AG09319 (cell line): ENCODE results near the gene FOXJ3.

Source experiments
- DNase-seq: peaks from one replicate; pipeline ENCODE4 v3.0.0-alpha.2; 2010; ENCODE audit warnings: low read depth; ENCODE audit errors: extremely low read depth
- TF ChIP-seq, protein P1 (sequence below): IDR thresholded peaks from 2 replicates; pipeline ENCODE4 v1.5.1; 2011; ENCODE audit warnings: low read depth, mild to moderate bottlenecking, inconsistent platforms, low read length, moderate library complexity

Gene FOXJ3

DNA sequence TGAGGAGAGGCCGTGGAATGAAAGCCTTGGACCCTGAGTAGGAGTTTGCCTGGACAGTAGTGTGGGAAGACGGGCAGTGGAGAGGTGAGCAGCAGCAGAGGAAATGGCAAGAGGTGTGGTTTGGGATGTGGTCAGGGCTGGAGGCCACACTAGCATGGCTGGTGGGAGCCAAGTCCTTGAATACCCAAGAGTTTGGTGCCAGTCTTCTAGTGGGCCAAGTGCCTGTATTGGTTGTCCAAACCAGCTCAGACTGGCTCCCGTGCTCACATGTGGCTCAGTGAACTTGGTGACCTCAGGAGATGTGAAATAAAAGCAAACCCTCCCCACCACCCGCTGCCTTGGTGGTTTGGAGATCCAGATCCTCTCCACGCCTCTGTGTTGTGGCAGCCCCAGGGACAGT, 172.9 kb downstream of the FOXJ3 start:
- DNase-seq = no peak
- TF ChIP-seq, protein P1, sequence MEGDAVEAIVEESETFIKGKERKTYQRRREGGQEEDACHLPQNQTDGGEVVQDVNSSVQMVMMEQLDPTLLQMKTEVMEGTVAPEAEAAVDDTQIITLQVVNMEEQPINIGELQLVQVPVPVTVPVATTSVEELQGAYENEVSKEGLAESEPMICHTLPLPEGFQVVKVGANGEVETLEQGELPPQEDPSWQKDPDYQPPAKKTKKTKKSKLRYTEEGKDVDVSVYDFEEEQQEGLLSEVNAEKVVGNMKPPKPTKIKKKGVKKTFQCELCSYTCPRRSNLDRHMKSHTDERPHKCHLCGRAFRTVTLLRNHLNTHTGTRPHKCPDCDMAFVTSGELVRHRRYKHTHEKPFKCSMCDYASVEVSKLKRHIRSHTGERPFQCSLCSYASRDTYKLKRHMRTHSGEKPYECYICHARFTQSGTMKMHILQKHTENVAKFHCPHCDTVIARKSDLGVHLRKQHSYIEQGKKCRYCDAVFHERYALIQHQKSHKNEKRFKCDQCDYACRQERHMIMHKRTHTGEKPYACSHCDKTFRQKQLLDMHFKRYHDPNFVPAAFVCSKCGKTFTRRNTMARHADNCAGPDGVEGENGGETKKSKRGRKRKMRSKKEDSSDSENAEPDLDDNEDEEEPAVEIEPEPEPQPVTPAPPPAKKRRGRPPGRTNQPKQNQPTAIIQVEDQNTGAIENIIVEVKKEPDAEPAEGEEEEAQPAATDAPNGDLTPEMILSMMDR = no peak

DNA sequence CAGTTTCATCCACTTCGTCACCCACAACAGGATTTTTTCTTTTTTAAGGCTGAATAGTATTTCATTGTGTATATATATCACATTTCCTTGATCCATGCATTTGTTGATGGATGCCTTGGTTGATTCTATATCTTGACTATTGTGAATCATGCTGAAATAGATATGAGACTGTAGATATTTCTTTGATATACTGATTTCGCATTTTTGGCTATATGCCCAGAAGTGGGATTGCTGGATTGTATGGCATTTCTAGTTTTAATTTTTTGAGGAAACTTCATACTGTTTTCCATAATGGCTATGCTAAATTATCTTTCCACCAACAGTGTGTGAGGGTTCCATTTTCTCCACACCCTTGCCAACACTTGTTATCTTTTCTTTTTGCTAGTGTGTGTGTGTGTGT, 176.8 kb downstream of the FOXJ3 start:
- no peak for DNase-seq
- TF ChIP-seq, protein P1 = no peak

- TF ChIP-seq, protein P1 = no peak
- DNase-seq = no peak
These were observed 177.4 kb downstream of the FOXJ3 start for GRCh38 chr1:42157667-42158066.

- TF ChIP-seq, protein P1 = no peak
- DNase-seq = no peak
These were observed 179.7 kb downstream of the FOXJ3 start for GRCh38 chr1:42155362-42155761.

- TF ChIP-seq, protein P1 = no peak
- no peak for DNase-seq
These were observed 180.3 kb downstream of the FOXJ3 start for GRCh38 chr1:42154685-42155084.

DNA sequence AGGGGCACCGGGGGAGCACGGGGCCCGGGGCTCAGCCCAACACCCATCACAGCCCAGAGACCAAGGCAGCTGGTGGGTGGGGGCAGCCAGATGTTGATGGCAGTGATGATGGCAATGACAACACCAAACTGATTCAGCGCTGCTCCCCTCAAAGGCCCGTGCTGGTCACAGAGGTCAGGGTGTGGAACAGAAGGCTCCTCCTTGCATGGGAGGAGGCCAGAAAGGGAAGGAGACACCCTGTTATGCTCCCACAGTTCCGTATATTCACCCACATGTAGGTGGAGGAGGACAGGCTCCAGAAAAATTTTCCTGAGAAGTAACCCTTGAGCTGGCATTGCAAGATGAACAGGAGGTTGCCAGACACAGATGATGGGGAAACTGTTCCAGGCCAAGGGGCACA, 181.4 kb downstream of the FOXJ3 start:
- TF ChIP-seq, protein P1 = no peak
- no peak for DNase-seq

DNA sequence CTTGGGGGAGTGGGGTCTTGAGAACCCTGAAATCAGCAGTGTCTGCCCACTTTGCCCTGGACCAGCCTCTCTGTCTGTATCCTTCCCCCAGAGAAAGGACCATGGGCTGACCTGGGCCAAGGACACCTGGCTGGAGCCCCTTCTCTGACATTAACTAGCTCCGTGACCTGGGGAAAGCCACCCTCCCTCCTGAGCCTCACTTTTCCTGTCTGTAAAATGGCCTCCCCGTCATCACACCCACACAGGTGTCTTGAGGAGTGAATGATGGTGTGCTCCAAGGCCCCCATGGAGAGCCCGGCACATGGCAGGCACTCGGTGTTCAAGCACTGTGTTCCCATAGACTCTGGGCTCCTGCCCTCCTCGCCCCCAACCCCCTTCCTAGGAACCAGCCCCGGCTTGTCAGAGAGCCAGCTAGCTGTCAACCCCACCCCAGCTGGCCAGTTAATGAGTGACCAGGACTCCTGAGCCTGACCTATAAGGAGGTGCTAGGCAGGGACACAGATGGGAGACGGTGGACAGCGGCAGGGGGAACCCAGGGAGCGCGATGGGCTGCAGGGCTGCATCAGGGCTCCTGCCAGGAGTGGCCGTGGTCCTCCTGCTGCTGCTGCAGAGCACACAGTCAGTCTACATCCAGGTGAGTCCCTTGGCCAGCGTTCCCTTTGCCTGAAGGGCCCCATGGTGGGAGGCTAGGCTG, 182.0 kb downstream of the FOXJ3 start, which contains the start of gene GUCA2B:
GUCA2B (plus strand) TSS at position 504 of the 694 bp plus-strand sequence; CDS start at position 545, 41 bp downstream.
- no peak for DNase-seq
- TF ChIP-seq, protein P1 = no peak
